ENCODE data around the gene RNASEH2A. TPM values are rescaled to one million over a fixed set of nuclear protein-coding genes. Genes with fewer than 3 reads are reported as not detected.

The RNASEH2A gene
- total RNA-seq, 1 experiment from 2014 or later: 120 TPM

- DNase-seq (no peak), ATAC-seq (no peak)
- no peaks in the 10 kb centered on the region for H3F3A ChIP-seq (ENCODE audit: low read length, unreplicated experiment)
- CTCF ChIA-PET: interaction anchor here (0.6 kb wide), 1 partner anchor 125 kb away, joined by 3 read pairs; no protein-coding TSS in a partner anchor
- H4K20me1 ChIP-seq (ENCODE audit: low read length): no peaks in the 10 kb centered on the region
- no peak overlapping the region for H3K4me3 ChIP-seq (ENCODE audit: low read length)
- BruUV-seq (replicated peaks): no TSS peak
- H3K4me2 ChIP-seq (ENCODE audit: low read length): no peak overlapping the region
- no peaks in the 10 kb centered on the region; the same call in 1 of the 2 replicates for H3K36me3 ChIP-seq (ENCODE audit: low read depth, low read length)
- H3K9me3 ChIP-seq (ENCODE audit: low read length): no peaks in the 10 kb centered on the region
- H3K79me2 ChIP-seq (ENCODE audit: low read length): no peaks in the 10 kb centered on the region
- H3K4me1 ChIP-seq (ENCODE audit: insufficient read depth, low read length): no peaks in the 10 kb centered on the region
- no peaks in the 10 kb centered on the region for H3K27me3 ChIP-seq (ENCODE audit: low read length)
- H3K9me2 ChIP-seq (replicated peaks; ENCODE audit: low read length): no peaks in the 10 kb centered on the region
- no peak overlapping the region for H3K9ac ChIP-seq (ENCODE audit: low read length)
- intact Hi-C loops (cut with micrococcal nuclease): no loop called here
- no peak overlapping the region for H3K27ac ChIP-seq (ENCODE audit: low read length)
- no peak overlapping the region for H2AFZ ChIP-seq (ENCODE audit: low read length)
- POLR2A ChIA-PET (ENCODE audit: unreplicated experiment): no interaction called here
- TF ChIP-seq EZH2phosphoT487 (IDR thresholded peaks at IDR 0.05; ENCODE audit: borderline replicate concordance, low read length): no peak
- TF ChIP-seq EZH2 (IDR thresholded peaks at IDR 0.05; ENCODE audit: low read length, unreplicated experiment): no peak
- no peak for TF ChIP-seq CTCF (conservative IDR thresholded peaks at IDR 0.05; ENCODE audit: low read depth, low read length)
These were observed 51.9 kb downstream of the RNASEH2A start for GRCh38 chr19:12858041-12858928.

GRCh38 chr19:12859546-12859945 is 53.2 kb downstream of the RNASEH2A start:
- H3K27ac ChIP-seq (ENCODE audit: low read length): no peak overlapping the region
- TF ChIP-seq EZH2phosphoT487 (IDR thresholded peaks at IDR 0.05; ENCODE audit: borderline replicate concordance, low read length) (no peak), EZH2 (IDR thresholded peaks at IDR 0.05; ENCODE audit: low read length, unreplicated experiment) (no peak), CTCF (conservative IDR thresholded peaks at IDR 0.05; ENCODE audit: low read depth, low read length) (no peak)
- ChIA-PET POLR2A (ENCODE audit: unreplicated experiment) (no interaction called here), CTCF (no interaction called here)
- H3K4me2 ChIP-seq (ENCODE audit: low read length): no peak overlapping the region
- H3K27me3 ChIP-seq (ENCODE audit: low read length): no peaks in the 10 kb centered on the region
- H3K9me3 ChIP-seq (ENCODE audit: low read length): no peaks in the 10 kb centered on the region
- intact Hi-C loops (cut with micrococcal nuclease): no loop called here
- H3F3A ChIP-seq (ENCODE audit: low read length, unreplicated experiment): no peaks in the 10 kb centered on the region
- H3K4me1 ChIP-seq (ENCODE audit: insufficient read depth, low read length): no peaks in the 10 kb centered on the region
- DNase-seq: no peak
- BruUV-seq (replicated peaks): no TSS peak
- ATAC-seq: no peak
- no peaks in the 10 kb centered on the region for H3K79me2 ChIP-seq (ENCODE audit: low read length)
- no peaks in the 10 kb centered on the region; the same call in 1 of the 2 replicates for H3K36me3 ChIP-seq (ENCODE audit: low read depth, low read length)
- no peaks in the 10 kb centered on the region for H4K20me1 ChIP-seq (ENCODE audit: low read length)
- no peak overlapping the region for H3K9ac ChIP-seq (ENCODE audit: low read length)
- H2AFZ ChIP-seq (ENCODE audit: low read length): no peak overlapping the region
- no peaks in the 10 kb centered on the region for H3K9me2 ChIP-seq (replicated peaks; ENCODE audit: low read length)
- no peak overlapping the region for H3K4me3 ChIP-seq (ENCODE audit: low read length)

Small RNA genes lying within 50 kb of the gene (microRNA-seq; reads per million reads assigned to microRNA genes)
- gene MIR5684 (ENCODE audit: unreplicated experiment) (not detected), gene MIR6794 (ENCODE audit: unreplicated experiment) (1.3 reads per million)

Other genes with a start within 250 kb of the RNASEH2A start
- 6.9 and 10.7 TPM in 2 replicates for gene ZNF490, start 195.8 kb upstream of the RNASEH2A start, total RNA-seq (2014; rRNA removed)
- 15.8 and 26.3 TPM in 2 replicates for gene ZNF791, start 195.7 kb upstream of the RNASEH2A start, total RNA-seq (2014; rRNA removed)
- 62.9 and 67.5 TPM in 2 replicates for gene MAN2B1, start 139.8 kb upstream of the RNASEH2A start, total RNA-seq (2014; rRNA removed)
- 39.5 and 53.5 TPM in 2 replicates for gene WDR83, start 139.8 kb upstream of the RNASEH2A start, total RNA-seq (2014; rRNA removed)
- 140 and 150 TPM in 2 replicates for gene DHPS, start 124.7 kb upstream of the RNASEH2A start, total RNA-seq (2014; rRNA removed)
- not detected in 2 replicates for gene GNG14, start 118.6 kb upstream of the RNASEH2A start, total RNA-seq (2014; rRNA removed)
- 27.5 and 34.6 TPM in 2 replicates for gene FBXW9, start 110.0 kb upstream of the RNASEH2A start, total RNA-seq (2014; rRNA removed)
- gene TNPO2, start 82.7 kb upstream of the RNASEH2A start, total RNA-seq (2014; rRNA removed): 50.6 and 73.3 TPM in 2 replicates
- 497 and 841 TPM in 2 replicates for gene TRIR, start 71.9 kb upstream of the RNASEH2A start, total RNA-seq (2014; rRNA removed)
- 251 and 264 TPM in 2 replicates for gene GET3, start 69.1 kb upstream of the RNASEH2A start, total RNA-seq (2014; rRNA removed)
- 0.07 TPM in 1 of 2 replicates, not detected in the other for gene BEST2, start 54.8 kb upstream of the RNASEH2A start, total RNA-seq (2014; rRNA removed)
- gene HOOK2, start 31.0 kb upstream of the RNASEH2A start, total RNA-seq (2014; rRNA removed): 95.2 and 95.7 TPM in 2 replicates
- gene JUNB, start 15.1 kb upstream of the RNASEH2A start, total RNA-seq (2014; rRNA removed): 343 and 391 TPM in 2 replicates
- gene PRDX2, start 4.8 kb upstream of the RNASEH2A start, total RNA-seq (2014; rRNA removed): 729 and 746 TPM in 2 replicates
- not detected in 2 replicates for gene THSD8, start 4.5 kb upstream of the RNASEH2A start, total RNA-seq (2014; rRNA removed)
- gene RTBDN, start 28.0 kb downstream of the RNASEH2A start, total RNA-seq (2014; rRNA removed): 0.81 and 3.7 TPM in 2 replicates
- 7.7 and 11.2 TPM in 2 replicates for gene MAST1, start 31.9 kb downstream of the RNASEH2A start, total RNA-seq (2014; rRNA removed)
- 47.1 and 48.0 TPM in 2 replicates for gene DNASE2, start 74.9 kb downstream of the RNASEH2A start, total RNA-seq (2014; rRNA removed)
- not detected in 2 replicates for gene KLF1, start 80.6 kb downstream of the RNASEH2A start, total RNA-seq (2014; rRNA removed)
- gene GCDH, start 84.6 kb downstream of the RNASEH2A start, total RNA-seq (2014; rRNA removed): 37.4 and 38.6 TPM in 2 replicates
- 0.40 and 0.95 TPM in 2 replicates for gene SYCE2, start 112.7 kb downstream of the RNASEH2A start, total RNA-seq (2014; rRNA removed)
- 194 and 339 TPM in 2 replicates for gene FARSA, start 127.1 kb downstream of the RNASEH2A start, total RNA-seq (2014; rRNA removed)
- 2,022 and 2,043 TPM in 2 replicates for gene CALR, start 132.0 kb downstream of the RNASEH2A start, total RNA-seq (2014; rRNA removed)
- 389 and 418 TPM in 2 replicates for gene RAD23A, start 139.3 kb downstream of the RNASEH2A start, total RNA-seq (2014; rRNA removed)
- gene GADD45GIP1, start 150.6 kb downstream of the RNASEH2A start, total RNA-seq (2014; rRNA removed): 219 and 352 TPM in 2 replicates
- gene DAND5, start 163.0 kb downstream of the RNASEH2A start, total RNA-seq (2014; rRNA removed): 0.55 and 1.1 TPM in 2 replicates
- 43.3 and 75.8 TPM in 2 replicates for gene NFIX, start 188.9 kb downstream of the RNASEH2A start, total RNA-seq (2014; rRNA removed)